Measurements from ENCODE around the gene ZFPM1. TPM values are rescaled to one million over a fixed set of nuclear protein-coding genes. Genes with fewer than 3 reads are reported as not detected.

The ZFPM1 gene
- total and polyA plus RNA-seq, 4 donors, result 0.19 to 12.8 (median 5.3) TPM

- TF ChIP-seq, protein P1, sequence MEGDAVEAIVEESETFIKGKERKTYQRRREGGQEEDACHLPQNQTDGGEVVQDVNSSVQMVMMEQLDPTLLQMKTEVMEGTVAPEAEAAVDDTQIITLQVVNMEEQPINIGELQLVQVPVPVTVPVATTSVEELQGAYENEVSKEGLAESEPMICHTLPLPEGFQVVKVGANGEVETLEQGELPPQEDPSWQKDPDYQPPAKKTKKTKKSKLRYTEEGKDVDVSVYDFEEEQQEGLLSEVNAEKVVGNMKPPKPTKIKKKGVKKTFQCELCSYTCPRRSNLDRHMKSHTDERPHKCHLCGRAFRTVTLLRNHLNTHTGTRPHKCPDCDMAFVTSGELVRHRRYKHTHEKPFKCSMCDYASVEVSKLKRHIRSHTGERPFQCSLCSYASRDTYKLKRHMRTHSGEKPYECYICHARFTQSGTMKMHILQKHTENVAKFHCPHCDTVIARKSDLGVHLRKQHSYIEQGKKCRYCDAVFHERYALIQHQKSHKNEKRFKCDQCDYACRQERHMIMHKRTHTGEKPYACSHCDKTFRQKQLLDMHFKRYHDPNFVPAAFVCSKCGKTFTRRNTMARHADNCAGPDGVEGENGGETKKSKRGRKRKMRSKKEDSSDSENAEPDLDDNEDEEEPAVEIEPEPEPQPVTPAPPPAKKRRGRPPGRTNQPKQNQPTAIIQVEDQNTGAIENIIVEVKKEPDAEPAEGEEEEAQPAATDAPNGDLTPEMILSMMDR (IDR thresholded peaks at IDR 0.05; ENCODE audit: low read depth, low read length, missing input control), result no peak
- TF ChIP-seq HNF4G (IDR thresholded peaks at IDR 0.05) (no peak), ATF3 (IDR thresholded peaks at IDR 0.05) (no peak), NR2F2 (IDR thresholded peaks at IDR 0.05) (peak; percentile 80), RAD21 (IDR thresholded peaks at IDR 0.05) (peak in 1 of 2 donors; percentile 13), FOXA1 (IDR thresholded peaks at IDR 0.05) (no peak)
These were observed 431 bp upstream of the ZFPM1 start (continued) for GRCh38 chr16:88452482-88453216.

DNA sequence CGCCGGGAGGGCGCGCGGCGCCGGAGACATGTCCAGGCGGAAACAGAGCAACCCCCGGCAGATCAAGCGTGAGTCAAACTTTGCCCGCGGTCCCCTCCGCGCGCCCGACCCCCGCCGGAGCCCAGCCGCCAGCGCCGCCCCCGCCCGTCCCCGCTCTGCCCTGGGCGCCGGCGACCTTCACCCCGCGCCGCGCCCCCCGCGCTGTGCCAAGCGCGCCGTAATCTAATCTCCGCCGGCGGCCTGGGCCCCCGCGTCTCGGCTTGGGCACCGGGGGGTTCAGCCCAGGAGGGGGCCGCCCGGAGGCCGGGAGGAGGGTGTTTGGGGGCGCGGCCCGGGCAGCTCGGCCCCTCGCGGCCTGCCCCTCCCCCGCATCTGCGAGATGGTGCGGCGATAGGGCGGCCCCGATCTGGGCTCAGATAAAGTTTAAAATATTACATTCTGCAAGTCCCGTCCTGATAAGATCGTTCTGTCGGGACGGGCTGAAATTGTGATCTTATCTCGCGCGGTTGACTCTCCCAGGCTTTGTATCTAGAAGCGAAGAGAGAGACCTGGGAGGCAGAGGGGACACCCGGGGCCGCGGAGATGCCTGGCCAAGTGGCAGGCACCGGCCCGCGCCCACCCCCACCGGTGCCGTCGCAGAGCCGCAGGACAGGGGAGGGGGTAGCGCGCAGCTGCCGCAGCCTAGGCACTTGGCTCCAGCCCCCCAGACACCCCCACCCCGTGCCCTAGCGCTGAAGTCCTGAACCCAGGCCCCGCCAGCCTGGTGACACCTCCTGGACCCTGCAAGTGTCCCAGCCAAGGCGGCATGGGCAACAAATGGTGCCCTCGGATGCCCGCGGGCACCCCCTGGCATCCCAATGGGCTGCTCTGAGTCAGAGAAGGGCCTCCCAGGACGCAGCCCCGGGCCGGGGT lies 787 bp downstream of the ZFPM1 start:
- no peaks in the 10 kb centered on the region for H3K9me3 ChIP-seq (ENCODE audit: control insufficient read depth in 4 of 4, low read length in 3 of 4)
- H3K36me3 ChIP-seq (ENCODE audit: control insufficient read depth in 4 of 4, insufficient read depth in 3 of 4, low read depth in 1 of 4, low read length in 3 of 4), result peaks cover 0 to 4% (median 0%) of the 10 kb centered on the region in 4 donors
- whole genome bisulfite sequencing, result under 1% methylated on average over 88 of the region's 89 CpGs
- H3K27ac ChIP-seq (ENCODE audit: low read depth in 1 of 2, low read length in 2 of 2), result peak overlapping the region; percentile 68 to 77
- no peaks in the 10 kb centered on the region for H3K27me3 ChIP-seq (ENCODE audit: control insufficient read depth in 4 of 4, insufficient read depth in 4 of 4, low read length in 3 of 4)
- TF ChIP-seq, protein P1 (IDR thresholded peaks at IDR 0.05; ENCODE audit: low read depth, low read length, missing input control), result no peak
- no peak for TF ChIP-seq HNF4G (IDR thresholded peaks at IDR 0.05)
- no peak for TF ChIP-seq EGR1 (IDR thresholded peaks at IDR 0.05; ENCODE audit: low read depth in 2 of 2)
- no peak for TF ChIP-seq FOXA2 (IDR thresholded peaks at IDR 0.05)
- TF ChIP-seq HNF4A (conservative IDR thresholded peaks at IDR 0.05), result no peak
- no peak for TF ChIP-seq REST (IDR thresholded peaks at IDR 0.05)
- TF ChIP-seq RXRA (IDR thresholded peaks at IDR 0.05), result no peak
- TF ChIP-seq YY1 (IDR thresholded peaks at IDR 0.05), result no peak
- H3K9ac ChIP-seq (ENCODE audit: low read depth in 1 of 2, low read length in 2 of 2), result peak overlapping the region; percentile 69 to 83
- H3K4me1 ChIP-seq (ENCODE audit: control insufficient read depth in 4 of 4, insufficient read depth in 4 of 4, low read length in 3 of 4), result peaks cover 2 to 38% (median 20%) of the 10 kb centered on the region in 4 donors
- DNase-seq (ENCODE audit: low spot score), result peak; percentile 59
- H3K4me3 ChIP-seq (ENCODE audit: low read depth in 1 of 3, low read length in 3 of 3), result peak overlapping the region; percentile 68 to 89 (median 68)

All from liver (tissue), 9 donors.